SJSA1 (cell line): Measurements from ENCODE around the gene ANKRD33B. TPM values are rescaled to one million over a fixed set of nuclear protein-coding genes. Genes with fewer than 3 reads are reported as not detected.
"Not testable (repeated sequence)": the region's sequence is repeated elsewhere in the genome, so short reads cannot be mapped to it uniquely, and the experiment has no call there.

Experiments used
- DNase-seq, 2 experiments: peaks; one replicate each; pipeline ENCODE4 v3.0.0-alpha.2; 2015 to 2020; ENCODE audit warnings: low spot score in 2 of 2, low read depth in 1 of 2
- H3K27ac ChIP-seq: fragments of 250-450 bp; sonication (Bioruptor Pico); 2 replicates; pipeline ENCODE4 v1.5.1; 2020; ENCODE audit warnings: mild to moderate bottlenecking, moderate library complexity
- H3K27me3 ChIP-seq: fragments of 250-450 bp; sonication (Bioruptor Pico); replicated peaks from 2 replicates; pipeline ENCODE4 v1.5.1; 2020; ENCODE audit warnings: mild to moderate bottlenecking, moderate library complexity
- H3K36me3 ChIP-seq: fragments of 250-450 bp; sonication (Bioruptor Pico); 2 replicates; pipeline ENCODE4 v1.5.1; 2020; ENCODE audit warnings: mild to moderate bottlenecking
- H3K4me1 ChIP-seq: fragments of 250-450 bp; sonication (Bioruptor Pico); replicated peaks from 2 replicates; pipeline ENCODE4 v1.6.1; 2021; ENCODE audit warnings: mild to moderate bottlenecking
- H3K4me3 ChIP-seq: fragments of 250-450 bp; sonication (Bioruptor Pico); 2 replicates; pipeline ENCODE4 v1.5.1; 2020; ENCODE audit warnings: mild to moderate bottlenecking
- H3K9me3 ChIP-seq: fragments of 250-450 bp; sonication (Bioruptor Pico); replicated peaks from 2 replicates; pipeline ENCODE4 v1.5.1; 2020; ENCODE audit warnings: mild to moderate bottlenecking
- total RNA-seq: library from RNA; depleted of rRNA; stranded (reverse); fragments of >200 nt; shearing (Covaris generic); gene quantifications from 2 replicates; pipeline ENCODE4 v1.2.3, GENCODE V29; 2014

Gene ANKRD33B
- total RNA-seq, 1 experiment from 2014 or later: 10.3 TPM

DNA sequence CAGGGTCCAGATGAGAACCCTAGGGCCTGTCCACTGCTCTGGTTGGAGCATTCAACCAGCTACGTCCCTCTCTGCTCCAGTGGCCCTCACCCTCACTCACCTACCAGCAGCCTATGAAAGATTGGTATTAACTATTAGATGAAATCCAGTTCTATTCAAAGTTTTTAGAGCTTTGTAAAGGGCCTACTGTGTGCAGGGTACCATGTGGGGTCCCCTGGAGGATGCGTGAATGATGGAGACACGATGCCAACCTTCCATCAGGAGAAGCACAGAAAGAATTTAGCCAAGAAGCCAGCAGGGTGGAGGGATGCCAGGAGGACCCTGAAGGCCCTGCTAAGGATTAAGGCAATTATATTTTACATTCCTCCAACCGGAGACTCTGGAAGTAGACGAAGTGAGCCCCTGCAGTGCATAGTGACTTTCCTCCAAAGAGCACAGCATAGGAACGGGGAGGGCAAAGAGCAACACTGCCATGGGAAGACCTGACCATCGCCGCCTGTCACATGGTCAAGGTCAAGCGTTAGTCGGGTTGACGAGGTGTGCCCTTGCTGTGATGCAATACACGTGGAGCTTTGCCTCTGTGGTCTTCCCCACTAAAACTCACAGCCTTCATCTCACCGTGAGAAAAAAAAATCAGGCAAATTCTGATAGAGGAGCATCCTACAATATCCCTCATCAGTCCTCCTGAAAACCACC, 22.8 kb upstream of the ANKRD33B start:
- Histone ChIP-seq H3K27me3 (no peaks in the 10 kb centered on the region), H3K4me3 (no peak overlapping the region), H3K4me1 (peaks cover 11% of the 10 kb centered on the region), H3K9me3 (no peaks in the 10 kb centered on the region; the same call in 1 of the 2 replicates), H3K27ac (no peak overlapping the region), H3K36me3 (no peaks in the 10 kb centered on the region)
- no peak for DNase-seq

DNA sequence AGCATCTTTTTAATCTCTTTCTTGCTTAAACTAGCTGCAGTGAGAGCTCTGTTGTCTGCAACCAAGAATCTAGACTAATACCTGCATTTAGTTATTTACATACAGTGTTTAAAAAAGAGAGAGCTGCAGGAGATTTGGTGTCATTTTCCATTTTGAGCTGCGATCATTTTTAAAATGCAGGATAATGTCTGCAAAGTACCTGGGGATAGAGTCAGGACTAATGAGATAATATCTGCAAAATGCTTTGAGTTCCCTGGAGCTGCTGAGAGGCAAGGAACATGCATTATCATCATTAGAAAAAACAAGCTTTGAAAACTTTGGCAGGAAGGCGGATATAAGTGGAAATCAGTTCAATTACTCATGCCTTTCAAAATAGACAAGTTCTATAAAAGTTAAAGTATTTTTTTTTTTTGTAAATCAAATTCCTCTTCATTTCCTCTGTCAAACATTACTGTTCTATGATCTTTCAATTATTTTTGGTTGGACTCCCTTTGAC, 21.8 kb upstream of the ANKRD33B start:
- Histone ChIP-seq H3K27me3 (no peaks in the 10 kb centered on the region), H3K4me1 (peaks cover 11% of the 10 kb centered on the region), H3K9me3 (no peaks in the 10 kb centered on the region; the same call in 1 of the 2 replicates), H3K4me3 (no peak overlapping the region), H3K27ac (no peak overlapping the region), H3K36me3 (no peaks in the 10 kb centered on the region)
- DNase-seq: no peak

DNA sequence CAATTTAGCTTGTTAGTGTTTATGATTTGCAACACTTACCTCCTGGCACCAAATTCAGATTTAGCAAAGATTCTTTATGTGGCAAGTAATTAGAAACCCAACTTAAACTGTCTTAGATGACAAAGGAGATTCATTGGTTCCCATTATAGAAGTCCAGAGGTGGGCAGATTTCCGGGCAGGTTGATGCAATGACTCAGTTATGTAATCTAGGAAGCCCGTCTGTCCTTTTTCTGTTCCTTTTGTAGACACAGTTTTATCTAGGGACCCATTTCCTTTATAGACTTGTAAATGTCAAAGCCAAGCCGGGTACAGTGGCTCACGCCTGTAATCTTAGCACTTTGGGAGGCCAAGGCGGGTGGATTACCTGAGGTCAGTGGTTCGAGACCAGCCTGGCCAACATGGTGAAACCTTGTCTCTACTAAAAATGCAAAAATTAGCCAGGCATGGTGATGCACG, 20.3 kb upstream of the ANKRD33B start:
- Histone ChIP-seq H3K4me1 (peaks cover 11% of the 10 kb centered on the region), H3K27me3 (no peaks in the 10 kb centered on the region), H3K4me3 (no peak overlapping the region), H3K27ac (no peak overlapping the region), H3K36me3 (no peaks in the 10 kb centered on the region), H3K9me3 (no peaks in the 10 kb centered on the region)
- no peak for DNase-seq

DNA sequence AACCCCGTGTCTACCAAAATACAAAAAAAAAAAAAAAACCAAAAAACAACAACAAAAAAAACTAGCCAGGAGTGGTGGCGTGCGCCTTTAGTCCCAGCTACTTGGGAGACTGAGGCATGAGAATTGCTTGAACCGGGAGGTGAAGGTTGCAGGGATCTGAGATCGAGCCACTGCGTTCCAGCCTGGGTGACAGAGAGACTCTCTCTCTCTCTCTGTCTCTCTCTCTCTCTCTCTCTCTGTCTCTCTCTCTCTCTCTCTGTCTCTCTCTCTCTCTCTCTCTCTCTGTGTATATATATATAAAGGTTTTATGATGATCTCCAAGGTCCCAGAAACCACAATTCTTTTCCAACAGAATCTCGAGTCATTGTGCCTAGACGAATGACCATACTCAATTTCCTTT, 18.8 kb upstream of the ANKRD33B start:
- Histone ChIP-seq H3K27ac (no peak overlapping the region), H3K9me3 (no peaks in the 10 kb centered on the region), H3K36me3 (no peaks in the 10 kb centered on the region), H3K4me3 (no peak overlapping the region), H3K4me1 (peaks cover 5% of the 10 kb centered on the region), H3K27me3 (no peaks in the 10 kb centered on the region)
- DNase-seq: no peak

GRCh38 chr5:10546186-10546585, 17.7 kb upstream of the ANKRD33B start:
- Histone ChIP-seq H3K4me3 (no peak overlapping the region), H3K27ac (no peak overlapping the region), H3K27me3 (no peaks in the 10 kb centered on the region), H3K9me3 (no peaks in the 10 kb centered on the region), H3K4me1 (peaks cover 16% of the 10 kb centered on the region), H3K36me3 (no peaks in the 10 kb centered on the region)
- DNase-seq: no peak

- Histone ChIP-seq H3K4me3 (no peak overlapping the region), H3K4me1 (peaks cover 37% of the 10 kb centered on the region), H3K27me3 (no peaks in the 10 kb centered on the region), H3K27ac (no peak overlapping the region), H3K36me3 (no peaks in the 10 kb centered on the region), H3K9me3 (no peaks in the 10 kb centered on the region)
- DNase-seq: no peak
Measured at GRCh38 chr5:10548418-10549122, 15.3 kb upstream of the ANKRD33B start.

- DNase-seq: not testable (repeated sequence)
Measured at GRCh38 chr5:10549123-10549514, 14.8 kb upstream of the ANKRD33B start.

DNA sequence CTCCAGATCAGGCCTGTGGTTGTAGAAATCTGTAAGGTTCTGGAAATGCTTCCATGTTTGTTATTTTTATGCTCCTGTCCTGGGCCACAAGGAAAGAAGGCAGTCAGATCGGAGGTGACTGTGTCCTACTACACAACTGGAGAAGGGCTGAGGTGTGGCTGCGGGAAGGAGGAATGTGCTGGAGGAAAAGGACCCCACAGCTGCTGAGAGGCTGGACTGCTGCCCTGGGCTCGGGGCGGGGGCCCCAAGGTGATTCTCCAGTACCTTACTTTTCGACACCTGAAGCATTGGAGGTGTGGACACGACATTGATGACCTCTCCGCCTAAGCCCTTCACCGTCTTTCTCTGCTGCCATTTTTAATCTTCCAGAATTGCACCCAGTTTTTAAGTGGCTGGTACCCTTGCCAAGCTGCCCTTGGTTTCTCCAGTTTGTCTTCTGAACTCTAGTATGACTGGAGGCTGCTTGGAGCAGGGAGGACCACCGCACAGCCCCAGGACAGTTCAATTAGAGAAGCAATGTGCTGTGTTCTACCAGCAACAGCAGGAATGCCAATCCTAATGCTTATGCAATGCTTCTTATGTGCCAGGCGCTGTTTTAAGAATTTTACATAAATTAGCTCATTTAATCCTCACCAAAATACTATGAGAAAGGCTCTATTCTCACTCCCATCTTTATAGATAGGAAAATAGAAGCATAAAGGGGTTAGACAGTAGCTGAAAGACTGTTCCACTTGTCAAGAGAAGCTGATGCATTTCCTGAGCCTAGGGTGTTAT, 13.5 kb upstream of the ANKRD33B start:
- Histone ChIP-seq H3K27me3 (no peaks in the 10 kb centered on the region), H3K4me3 (no peak overlapping the region), H3K27ac (peak overlapping the region; percentile 90), H3K9me3 (no peaks in the 10 kb centered on the region), H3K4me1 (peaks cover 51% of the 10 kb centered on the region), H3K36me3 (no peaks in the 10 kb centered on the region)
- DNase-seq: no peak

More at GRCh38 chr5:10549123-10549514, 14.8 kb upstream of the ANKRD33B start:
- H3K9me3 ChIP-seq, H3K36me3 ChIP-seq, H3K4me3 ChIP-seq, H3K27me3 ChIP-seq, H3K27ac ChIP-seq: not testable (repeated sequence)
- H3K4me1 ChIP-seq: peaks cover 42% of the 10 kb centered on the region

GRCh38 chr5:10551782-10552138, 12.1 kb upstream of the ANKRD33B start:
- H3K36me3 ChIP-seq: no peaks in the 10 kb centered on the region
- peak overlapping the region; percentile 100 for H3K27ac ChIP-seq
- H3K27me3 ChIP-seq: no peaks in the 10 kb centered on the region
- H3K9me3 ChIP-seq: no peaks in the 10 kb centered on the region
- DNase-seq: no peak
- H3K4me3 ChIP-seq: no peak overlapping the region
- H3K4me1 ChIP-seq: peaks cover 63% of the 10 kb centered on the region

GRCh38 chr5:10552183-10553143, 11.4 kb upstream of the ANKRD33B start:
- peak overlapping the region; percentile 100 for H3K27ac ChIP-seq
- peak; percentile 80 to 84 for DNase-seq
- H3K4me1 ChIP-seq: peaks cover 70% of the 10 kb centered on the region
- no peak overlapping the region for H3K4me3 ChIP-seq
- H3K9me3 ChIP-seq: no peaks in the 10 kb centered on the region
- H3K36me3 ChIP-seq: no peaks in the 10 kb centered on the region
- H3K27me3 ChIP-seq: no peaks in the 10 kb centered on the region

GRCh38 chr5:10553476-10553875, 10.4 kb upstream of the ANKRD33B start:
- no peak overlapping the region for H3K4me3 ChIP-seq
- H3K36me3 ChIP-seq: no peaks in the 10 kb centered on the region
- no peaks in the 10 kb centered on the region for H3K27me3 ChIP-seq
- H3K4me1 ChIP-seq: peaks cover 78% of the 10 kb centered on the region
- peak overlapping the region; percentile 100 for H3K27ac ChIP-seq
- no peak for DNase-seq
- H3K9me3 ChIP-seq: no peaks in the 10 kb centered on the region

DNA sequence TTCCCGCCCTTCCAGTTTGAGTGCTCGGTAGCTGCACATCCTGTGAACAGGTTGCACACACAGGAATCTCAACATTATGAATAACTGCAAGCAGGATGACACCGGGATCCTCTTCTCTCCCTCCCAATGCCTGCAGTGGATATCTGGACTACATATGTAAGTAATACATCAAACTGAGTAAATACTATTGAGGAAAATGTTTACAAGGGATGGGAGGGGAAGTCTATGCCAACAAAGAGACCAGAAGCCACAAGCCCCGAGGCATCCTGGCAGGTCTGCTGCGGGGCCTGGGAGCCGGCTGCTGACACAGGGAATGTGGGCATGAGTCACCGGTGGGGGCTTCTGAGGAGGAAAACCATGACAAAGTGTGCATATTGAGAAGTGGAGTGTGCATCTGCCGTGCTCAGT, 8.6 kb upstream of the ANKRD33B start:
- peak; percentile 99 to 100 for DNase-seq
- H3K27ac ChIP-seq: peak overlapping the region; percentile 77
- no peaks in the 10 kb centered on the region for H3K9me3 ChIP-seq
- H3K27me3 ChIP-seq: no peaks in the 10 kb centered on the region
- H3K36me3 ChIP-seq: no peaks in the 10 kb centered on the region
- peaks cover 77% of the 10 kb centered on the region for H3K4me1 ChIP-seq
- H3K4me3 ChIP-seq: no peak overlapping the region

- no peaks in the 10 kb centered on the region for H3K36me3 ChIP-seq
- H3K4me3 ChIP-seq: no peak overlapping the region
- H3K27me3 ChIP-seq: no peaks in the 10 kb centered on the region
- H3K9me3 ChIP-seq: no peaks in the 10 kb centered on the region
- peak overlapping the region; percentile 77 for H3K27ac ChIP-seq
- H3K4me1 ChIP-seq: peaks cover 70% of the 10 kb centered on the region
- DNase-seq: peak; percentile 75 to 90
Measured at GRCh38 chr5:10556289-10556807, 7.5 kb upstream of the ANKRD33B start.
